GDM1 (cell line): ENCODE measurements around the gene TBC1D1.

ENCODE experiments used
- DNase-seq: peaks from one replicate; lab custom pipeline; 2025; lab: John Stamatoyannopoulos, UW

TBC1D1 gene

DNA sequence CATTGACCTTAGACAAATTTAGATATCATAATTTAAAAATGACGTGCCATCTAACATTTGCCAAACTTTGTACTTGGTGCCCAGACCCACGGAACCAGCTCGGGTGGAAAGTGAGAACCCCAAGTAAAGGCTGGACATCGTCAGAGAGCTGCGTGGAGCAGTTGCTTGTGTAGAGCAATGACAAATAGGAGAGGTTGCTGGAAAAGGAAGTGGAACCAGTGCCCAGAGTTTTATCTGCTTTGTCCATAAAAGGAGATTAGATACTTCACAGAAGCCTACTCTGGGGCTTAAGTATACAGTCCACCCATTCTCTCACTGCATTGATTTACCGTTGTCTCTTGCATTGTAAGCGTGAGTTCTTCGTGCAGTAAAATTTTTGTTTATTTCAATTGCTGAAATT lies 5.4 kb upstream of the TBC1D1 start:
- DNase-seq, result no peak

- DNase-seq, result no peak
These were observed 759 bp upstream of the TBC1D1 start for GRCh38 chr4:37889849-37890800.

DNA sequence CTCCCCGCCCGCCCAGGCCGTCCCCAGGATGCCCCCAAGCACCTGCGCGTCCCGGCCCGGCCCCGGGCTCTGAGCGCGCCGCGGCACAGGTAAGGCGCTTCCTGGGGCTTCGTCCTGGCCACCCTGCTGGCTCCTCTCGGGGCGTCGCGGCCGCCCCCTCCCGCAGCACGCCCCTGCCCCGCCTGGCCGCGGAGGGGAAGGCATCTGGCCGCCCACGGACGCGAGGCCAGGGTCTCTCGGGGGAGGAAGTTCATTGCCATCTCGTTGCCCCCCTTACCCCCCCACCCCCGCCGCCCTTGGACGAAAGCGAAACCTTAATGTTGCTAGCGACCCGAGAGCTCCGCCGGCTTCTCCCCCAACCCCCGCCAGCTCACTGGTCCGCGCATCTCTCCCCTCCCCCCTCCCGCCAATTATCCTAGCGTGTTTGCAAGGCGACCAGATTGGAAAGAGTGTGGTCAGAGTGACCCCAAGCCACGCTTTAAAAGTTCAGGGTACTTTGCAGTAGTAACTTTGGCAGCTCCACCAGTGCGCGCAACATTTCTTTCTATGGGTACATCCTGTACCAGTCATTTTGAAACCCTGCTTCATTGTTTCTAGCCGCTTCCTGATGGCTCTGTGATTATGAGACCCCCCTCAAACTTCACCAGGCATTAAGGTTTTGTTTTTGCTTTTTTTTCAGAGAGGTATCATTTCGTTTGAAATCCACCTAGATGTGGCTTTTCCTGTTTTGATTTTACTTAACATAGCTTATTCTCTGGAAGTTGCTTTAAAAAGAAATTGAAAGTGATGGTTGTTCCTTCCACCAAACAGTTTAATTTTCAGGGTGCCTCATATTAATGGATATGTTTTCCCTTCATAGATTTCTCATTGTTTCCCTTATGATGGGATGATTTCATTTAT lies 626 bp downstream of the TBC1D1 start:
- DNase-seq, result peak; percentile 12

GRCh38 chr4:37892641-37893040 lies 1.8 kb downstream of the TBC1D1 start:
- DNase-seq, result no peak

DNA sequence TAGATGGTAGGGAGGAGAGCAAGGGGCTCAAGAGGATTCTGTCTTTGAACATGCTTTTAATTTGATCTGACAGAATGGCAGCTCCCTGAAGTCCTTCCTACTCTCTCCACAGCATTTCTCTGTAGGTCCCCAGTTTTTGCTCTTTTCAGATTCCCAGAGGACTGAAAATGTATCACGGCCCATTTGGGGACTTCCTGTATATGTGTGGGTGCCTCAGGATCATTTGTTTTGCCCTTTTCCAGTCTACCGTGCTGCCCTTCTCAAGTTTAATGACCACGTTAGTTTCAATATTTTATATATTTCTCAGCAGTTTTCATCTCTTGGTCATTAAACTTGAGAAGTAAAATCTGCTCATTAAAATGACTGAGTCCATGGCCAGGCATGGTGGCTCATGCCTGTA lies 2.3 kb downstream of the TBC1D1 start:
- DNase-seq, result no peak

GRCh38 chr4:37895271-37895670 lies 4.4 kb downstream of the TBC1D1 start:
- no peak for DNase-seq

- no peak for DNase-seq
These were observed 5.4 kb downstream of the TBC1D1 start for GRCh38 chr4:37896206-37896860.

DNA sequence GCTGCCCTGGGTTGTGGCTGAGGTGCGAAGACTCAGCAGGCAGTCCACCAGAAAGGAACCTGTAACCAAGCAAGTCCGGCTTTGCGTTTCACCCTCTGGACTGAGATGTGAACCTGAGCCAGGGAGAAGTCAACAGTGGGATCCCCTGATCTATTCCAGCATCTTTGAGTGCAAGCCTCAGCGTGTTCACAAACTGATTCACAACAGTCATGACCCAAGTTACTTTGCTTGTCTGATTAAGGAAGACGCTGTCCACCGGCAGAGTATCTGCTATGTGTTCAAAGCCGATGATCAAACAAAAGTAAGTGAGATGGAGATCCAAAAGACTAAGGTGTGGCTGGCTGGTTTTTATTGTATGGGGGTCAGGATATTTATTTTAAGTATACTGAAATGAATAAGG lies 11.3 kb downstream of the TBC1D1 start:
- DNase-seq, result no peak

DNA sequence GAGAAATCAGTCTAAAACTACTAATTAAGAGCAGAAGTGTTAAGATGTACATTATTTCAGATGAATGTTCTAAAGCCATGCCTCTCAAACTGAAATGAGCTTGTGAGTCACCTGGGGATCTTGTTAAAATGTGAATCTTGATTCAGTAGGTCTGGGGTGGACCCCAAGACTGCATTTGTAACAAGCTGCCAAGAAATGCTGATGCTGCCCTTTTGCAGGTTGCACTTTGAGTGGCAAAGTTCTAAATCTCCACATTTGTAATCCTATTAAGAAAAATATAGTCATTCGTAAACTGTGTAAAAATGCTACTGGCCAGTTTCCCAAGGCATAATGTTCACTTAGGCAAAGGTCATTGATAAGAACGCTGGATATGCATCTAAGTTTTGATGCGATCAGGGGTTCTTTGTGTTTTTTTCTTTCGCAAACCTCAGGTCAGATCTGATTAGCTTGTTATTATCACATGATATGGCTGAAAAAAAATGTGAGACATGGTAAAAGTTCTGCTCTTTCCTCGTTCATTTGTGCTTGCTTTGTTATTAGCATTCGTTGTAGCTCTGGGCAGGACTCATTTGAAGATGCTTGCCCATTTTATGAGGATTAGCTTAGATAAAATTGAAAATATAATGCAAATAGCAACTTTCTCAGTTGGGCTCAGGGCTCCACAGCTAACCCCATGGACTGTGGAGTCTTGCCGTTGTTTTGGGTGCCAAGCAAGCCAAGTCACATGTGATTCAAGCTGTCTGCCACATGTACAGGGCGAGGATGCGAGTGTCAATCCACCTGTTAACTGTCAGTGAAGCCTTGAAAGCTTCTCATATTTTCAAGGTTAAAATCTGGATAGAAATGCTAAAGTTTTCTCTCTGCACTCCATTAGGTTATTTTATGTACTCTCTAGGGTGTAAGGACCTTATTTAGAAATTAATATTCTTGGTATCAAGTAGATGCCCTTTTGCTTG lies 12.1 kb downstream of the TBC1D1 start:
- no peak for DNase-seq

GRCh38 chr4:37903901-37904300 lies 13.0 kb downstream of the TBC1D1 start:
- no peak for DNase-seq

DNA sequence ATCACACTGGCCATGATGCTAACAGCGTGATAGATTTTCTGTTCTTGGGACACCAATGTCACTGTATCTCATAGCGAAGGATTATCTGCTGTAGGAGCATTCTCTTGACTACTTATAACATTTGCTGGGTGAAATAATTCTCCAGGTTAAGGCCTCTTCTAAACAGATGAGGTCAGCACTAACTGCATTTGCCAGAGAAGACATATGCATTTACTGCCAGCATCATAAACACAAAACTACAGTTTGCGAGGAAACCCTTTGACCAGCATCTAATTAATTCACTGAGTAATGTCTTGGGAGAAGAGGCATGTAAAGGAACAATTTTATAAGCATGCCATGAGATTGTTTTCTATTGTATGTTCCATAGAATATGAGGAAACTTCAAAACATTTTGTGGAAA lies 13.9 kb downstream of the TBC1D1 start:
- DNase-seq, result no peak

- DNase-seq, result no peak
These were observed 14.8 kb downstream of the TBC1D1 start for GRCh38 chr4:37905533-37906169.

- DNase-seq, result no peak
These were observed 17.8 kb downstream of the TBC1D1 start for GRCh38 chr4:37908488-37909331.

DNA sequence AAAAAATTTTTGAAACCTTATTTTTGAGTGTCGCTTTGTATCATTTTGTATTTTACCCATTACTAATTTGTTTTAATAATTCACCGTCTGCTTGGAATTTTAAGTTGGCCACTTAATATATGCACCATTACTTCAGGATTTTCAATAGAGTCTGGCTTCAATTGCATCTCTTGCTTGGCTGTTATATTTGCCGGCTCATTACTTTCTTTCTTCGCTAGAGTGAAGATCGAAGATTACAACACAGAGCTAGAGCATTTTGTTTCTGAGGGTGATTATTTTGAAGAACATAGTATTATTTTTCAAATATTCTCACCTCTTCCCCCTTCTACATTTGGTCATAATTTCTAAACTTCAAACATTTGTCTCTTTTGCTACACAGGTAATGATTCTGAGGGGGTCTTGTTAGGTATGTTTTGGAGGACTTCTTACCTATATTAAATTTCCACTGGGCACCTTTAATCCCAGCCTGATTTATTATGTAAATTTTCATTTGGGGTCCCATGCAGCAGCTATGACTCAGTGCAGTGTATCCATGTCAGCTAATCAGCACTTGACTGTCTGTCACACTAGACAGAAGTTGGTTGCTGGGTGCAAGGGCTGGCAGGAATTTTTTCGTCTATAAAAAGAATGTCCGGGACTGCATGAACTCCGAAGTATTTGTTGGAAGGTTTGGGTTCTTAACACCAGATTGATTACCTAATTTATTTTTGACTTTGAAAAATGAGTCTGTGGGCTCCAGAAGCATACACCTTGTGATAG lies 18.6 kb downstream of the TBC1D1 start:
- no peak for DNase-seq

GRCh38 chr4:37910091-37910486 lies 19.2 kb downstream of the TBC1D1 start:
- DNase-seq, result no peak

DNA sequence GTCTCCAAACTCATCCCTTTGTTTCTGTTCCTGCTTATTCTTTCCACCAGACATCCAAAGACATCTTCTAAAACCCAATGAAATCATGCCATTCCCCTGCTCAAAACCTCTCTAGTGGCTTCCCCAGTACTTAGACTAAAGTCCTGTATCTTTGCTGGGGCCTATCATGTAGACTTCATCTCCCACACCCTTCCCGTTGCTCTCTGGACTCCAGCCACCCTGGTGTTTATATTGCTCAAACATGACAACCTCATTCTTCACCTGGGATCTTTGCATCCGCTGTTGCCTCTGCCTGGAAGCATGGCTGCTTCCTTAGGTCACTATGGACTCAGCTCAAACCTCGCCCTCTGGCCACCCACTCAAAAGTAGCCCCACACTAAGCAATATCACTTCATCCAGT lies 23.7 kb downstream of the TBC1D1 start:
- DNase-seq, result no peak

DNA sequence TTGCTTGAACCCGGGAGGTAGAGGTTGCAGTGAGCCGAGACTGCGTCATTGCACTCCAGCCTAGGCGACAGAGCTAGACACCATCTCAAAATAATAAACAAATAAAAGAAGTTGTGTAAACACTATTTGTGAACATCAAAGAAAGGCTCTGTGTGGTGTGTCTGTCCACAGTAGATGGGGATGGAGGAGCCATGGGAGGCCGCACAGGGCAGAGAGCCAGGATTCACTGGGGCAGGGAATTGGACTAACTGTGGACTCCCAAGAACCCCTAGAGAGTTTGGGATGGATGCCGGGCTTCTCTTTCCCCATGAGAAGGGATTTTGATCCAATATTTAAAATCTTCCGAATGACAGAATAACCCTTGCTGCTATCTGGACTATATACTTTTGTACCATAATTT lies 26.5 kb downstream of the TBC1D1 start:
- no peak for DNase-seq

DNA sequence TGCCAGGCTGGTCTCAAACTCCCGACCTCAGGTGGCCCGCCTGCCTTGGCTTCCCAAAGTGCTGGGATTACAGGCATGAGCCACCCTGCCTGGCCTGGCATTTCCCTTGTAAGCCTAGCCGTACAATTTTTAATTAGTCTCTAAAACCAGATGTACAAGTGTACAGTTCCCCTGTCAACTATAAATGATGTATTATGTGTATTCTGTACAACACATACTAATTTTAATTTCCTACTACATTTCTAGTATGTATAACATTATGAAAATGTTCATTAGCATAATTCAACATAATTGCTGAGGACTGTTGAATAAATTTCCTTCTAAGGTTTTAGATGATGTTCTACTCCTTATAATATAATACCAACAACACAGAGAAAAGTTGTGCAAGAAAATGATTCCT lies 27.8 kb downstream of the TBC1D1 start:
- no peak for DNase-seq

DNA sequence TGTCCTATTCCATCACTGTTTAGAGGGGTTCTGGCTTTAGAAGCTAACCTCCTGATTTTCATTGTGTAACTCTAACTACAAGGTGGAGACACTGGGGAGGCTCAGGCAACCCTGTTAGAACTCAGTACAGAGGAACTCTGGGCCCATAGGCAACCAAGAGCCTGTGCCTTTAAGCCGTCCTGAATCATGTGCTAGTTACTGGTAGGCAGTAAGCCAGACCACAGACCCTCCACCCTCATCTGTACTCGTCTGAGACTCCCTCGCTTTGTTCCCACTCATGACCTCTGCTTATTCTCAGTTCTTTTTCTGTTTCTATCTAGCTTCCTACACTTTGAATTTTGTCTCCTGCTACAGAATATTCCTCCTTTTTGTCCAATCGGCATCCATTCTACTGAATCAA lies 31.4 kb downstream of the TBC1D1 start:
- no peak for DNase-seq
